T-helper 2 cell treated with Interferon-gamma antibody and Interleukin-4, amounts not matched to agents 5 μg/mL and 100 μg/mL, for 36 hours (primary cell): ENCODE data around the gene CENPB.

Source experiments
- DNase-seq: peaks from one replicate; pipeline ENCODE4 v3.0.0; 2021; ENCODE audit warnings: low spot score
- H3K27ac Mint-ChIP-seq: one replicate; pipeline ENCODE4 v1.8.0; 2021; ENCODE audit warnings: mild to moderate bottlenecking, mixed read lengths
- H3K27me3 Mint-ChIP-seq: one replicate; pipeline ENCODE4 v1.8.0; 2021; ENCODE audit warnings: low read depth, mixed read lengths
- H3K36me3 Mint-ChIP-seq: one replicate; pipeline ENCODE4 v1.8.0; 2021; ENCODE audit warnings: low read depth, mixed read lengths
- H3K4me1 Mint-ChIP-seq: one replicate; pipeline ENCODE4 v1.8.0; 2021; ENCODE audit warnings: low read depth, mixed read lengths
- H3K4me3 Mint-ChIP-seq: one replicate; pipeline ENCODE4 v1.8.0; 2022; ENCODE audit warnings: mild to moderate bottlenecking, moderate library complexity, mixed read lengths
- H3K9me3 Mint-ChIP-seq: one replicate; pipeline ENCODE4 v1.8.0; 2021; ENCODE audit warnings: mixed read lengths

The CENPB gene

GRCh38 chr20:3749689-3750531, 36.6 kb downstream of the CENPB start:
- no peaks in the 10 kb centered on the region for H3K27me3 Mint-ChIP-seq
- no peak for DNase-seq
- H3K4me3 Mint-ChIP-seq: no peak overlapping the region
- H3K27ac Mint-ChIP-seq: no peak overlapping the region
- no peaks in the 10 kb centered on the region for H3K36me3 Mint-ChIP-seq
- peaks cover 7% of the 10 kb centered on the region for H3K4me1 Mint-ChIP-seq
- H3K9me3 Mint-ChIP-seq: no peaks in the 10 kb centered on the region

- Mint-ChIP-seq H3K4me1 (peaks cover 15% of the 10 kb centered on the region), H3K4me3 (no peak overlapping the region), H3K27ac (no peak overlapping the region), H3K27me3 (peaks cover 7% of the 10 kb centered on the region), H3K36me3 (no peaks in the 10 kb centered on the region), H3K9me3 (no peaks in the 10 kb centered on the region)
- DNase-seq: no peak
These were observed 37.4 kb downstream of the CENPB start for GRCh38 chr20:3749087-3749688.

- Mint-ChIP-seq H3K9me3 (no peaks in the 10 kb centered on the region), H3K36me3 (no peaks in the 10 kb centered on the region), H3K4me1 (peaks cover 13% of the 10 kb centered on the region), H3K4me3 (no peak overlapping the region), H3K27ac (no peak overlapping the region), H3K27me3 (peaks cover 8% of the 10 kb centered on the region)
- no peak for DNase-seq
These were observed 38.5 kb downstream of the CENPB start for GRCh38 chr20:3748073-3748472.

- Mint-ChIP-seq H3K4me3 (no peak overlapping the region), H3K27me3 (peaks cover 8% of the 10 kb centered on the region), H3K9me3 (no peaks in the 10 kb centered on the region), H3K27ac (no peak overlapping the region), H3K4me1 (peaks cover 11% of the 10 kb centered on the region), H3K36me3 (no peaks in the 10 kb centered on the region)
- DNase-seq: no peak
These were observed 39.1 kb downstream of the CENPB start for GRCh38 chr20:3747471-3747870.

GRCh38 chr20:3745686-3746173, 40.8 kb downstream of the CENPB start:
- Mint-ChIP-seq H3K9me3 (no peaks in the 10 kb centered on the region), H3K4me3 (no peak overlapping the region), H3K27ac (no peak overlapping the region), H3K36me3 (no peaks in the 10 kb centered on the region), H3K4me1 (peaks cover 11% of the 10 kb centered on the region), H3K27me3 (peaks cover 8% of the 10 kb centered on the region)
- DNase-seq: no peak

- Mint-ChIP-seq H3K4me1 (peaks cover 11% of the 10 kb centered on the region), H3K27ac (peak overlapping the region; percentile 41), H3K27me3 (peaks cover 8% of the 10 kb centered on the region), H3K36me3 (no peaks in the 10 kb centered on the region), H3K9me3 (no peaks in the 10 kb centered on the region), H3K4me3 (peak overlapping the region; percentile 79)
- DNase-seq: peak; percentile 64
These were observed 41.5 kb downstream of the CENPB start for GRCh38 chr20:3744806-3745685.

GRCh38 chr20:3744037-3744436, 42.5 kb downstream of the CENPB start:
- H3K9me3 Mint-ChIP-seq: no peaks in the 10 kb centered on the region
- peaks cover 8% of the 10 kb centered on the region for H3K27me3 Mint-ChIP-seq
- no peak overlapping the region for H3K27ac Mint-ChIP-seq
- peak overlapping the region; percentile 27 for H3K4me3 Mint-ChIP-seq
- DNase-seq: no peak
- peaks cover 11% of the 10 kb centered on the region for H3K4me1 Mint-ChIP-seq
- H3K36me3 Mint-ChIP-seq: no peaks in the 10 kb centered on the region

- Mint-ChIP-seq H3K9me3 (no peaks in the 10 kb centered on the region), H3K36me3 (no peaks in the 10 kb centered on the region), H3K4me1 (peaks cover 11% of the 10 kb centered on the region), H3K27me3 (peaks cover 8% of the 10 kb centered on the region), H3K27ac (no peak overlapping the region), H3K4me3 (no peak overlapping the region)
- no peak for DNase-seq
These were observed 43.3 kb downstream of the CENPB start for GRCh38 chr20:3743251-3743650.

- H3K27ac Mint-ChIP-seq: no peak overlapping the region
- no peak for DNase-seq
- no peaks in the 10 kb centered on the region for H3K36me3 Mint-ChIP-seq
- H3K4me1 Mint-ChIP-seq: peaks cover 11% of the 10 kb centered on the region
- peaks cover 8% of the 10 kb centered on the region for H3K27me3 Mint-ChIP-seq
- H3K9me3 Mint-ChIP-seq: no peaks in the 10 kb centered on the region
- H3K4me3 Mint-ChIP-seq: no peak overlapping the region
These were observed 44.6 kb downstream of the CENPB start for GRCh38 chr20:3741836-3742458.

GRCh38 chr20:3740615-3741301, 45.8 kb downstream of the CENPB start:
- Mint-ChIP-seq H3K36me3 (no peaks in the 10 kb centered on the region), H3K9me3 (no peaks in the 10 kb centered on the region), H3K4me1 (peaks cover 11% of the 10 kb centered on the region), H3K27me3 (peaks cover 12% of the 10 kb centered on the region), H3K27ac (no peak overlapping the region), H3K4me3 (no peak overlapping the region)
- no peak for DNase-seq

GRCh38 chr20:3739926-3740451, 46.6 kb downstream of the CENPB start:
- H3K36me3 Mint-ChIP-seq: no peaks in the 10 kb centered on the region
- H3K9me3 Mint-ChIP-seq: no peaks in the 10 kb centered on the region
- H3K27me3 Mint-ChIP-seq: peaks cover 18% of the 10 kb centered on the region
- DNase-seq: no peak
- H3K4me1 Mint-ChIP-seq: peaks cover 8% of the 10 kb centered on the region
- H3K4me3 Mint-ChIP-seq: no peak overlapping the region
- no peak overlapping the region for H3K27ac Mint-ChIP-seq

GRCh38 chr20:3739054-3739925, 47.2 kb downstream of the CENPB start:
- no peaks in the 10 kb centered on the region for H3K9me3 Mint-ChIP-seq
- no peak overlapping the region for H3K4me3 Mint-ChIP-seq
- peaks cover 1% of the 10 kb centered on the region for H3K4me1 Mint-ChIP-seq
- H3K36me3 Mint-ChIP-seq: no peaks in the 10 kb centered on the region
- DNase-seq: no peak
- H3K27me3 Mint-ChIP-seq: peaks cover 14% of the 10 kb centered on the region
- no peak overlapping the region for H3K27ac Mint-ChIP-seq
